ENCODE measurements around the gene MIPEP. TPM values are rescaled to one million over a fixed set of nuclear protein-coding genes. Genes with fewer than 3 reads are reported as not detected.

The MIPEP gene
- total and polyA plus RNA-seq, 10 of the 15 experiments (the other 5 are each of a cell fraction or from before 2014, with no cell fraction given), result 15.6 to 56.2 (median 29.8) TPM

- TF ChIP-seq ZBTB4 (CRISPR knock-in tag; IDR thresholded peaks at IDR 0.05), result no peak
- no peak for TF ChIP-seq YY1 (IDR thresholded peaks at IDR 0.05; ENCODE audit: low read depth, low read length)
- no peak for TF ChIP-seq CHD2 (IDR thresholded peaks at IDR 0.05; ENCODE audit: borderline replicate concordance, low read depth, low read length)
Measured at GRCh38 chr13:23728807-23729206, 160.4 kb downstream of the MIPEP start (continued).

- no TSS peak for BruUV-seq (replicated peaks)
- H3K27me3 ChIP-seq (replicated peaks in 1 of 2; ENCODE audit: control insufficient read depth in 2 of 2, insufficient read depth in 2 of 2, low read length in 1 of 2), result no peaks in the 10 kb centered on the region
- H3K79me2 ChIP-seq (ENCODE audit: control insufficient read depth, insufficient read depth, low read length), result no peaks in the 10 kb centered on the region
- ChIA-PET POLR2A (no interaction called here), SMC1A (ENCODE audit: uncharacterized antibody, unreplicated experiment) (interaction anchor here (1.0 to 1.6 kb wide), 2 partner anchors 68 to 145 kb away, joined by 3 read pairs; no protein-coding TSS in a partner anchor), RAD21 (ENCODE audit: unreplicated experiment) (no interaction called here), CTCF (interaction anchor here (1.1 to 1.5 kb wide), 2 partner anchors 14 to 120 kb away, joined by 3 to 4 read pairs; no protein-coding TSS in a partner anchor)
- no peak for FAIRE-seq
- intact Hi-C loops (cut with micrococcal nuclease; ENCODE audit: unreplicated experiment), result no loop called here
- H3K4me1 ChIP-seq (ENCODE audit: control insufficient read depth, insufficient read depth, low read length), result no peaks in the 10 kb centered on the region
- no peak overlapping the region for H3K9ac ChIP-seq (ENCODE audit: control insufficient read depth, insufficient read depth, low read length)
- no peak overlapping the region for H3K27ac ChIP-seq (ENCODE audit: control insufficient read depth, insufficient read depth)
- H2AFZ ChIP-seq (ENCODE audit: control insufficient read depth, low read depth, low read length), result no peak overlapping the region
- in situ Hi-C loops (cut with MboI), result no loop called here
- no peaks in the 10 kb centered on the region for H4K20me1 ChIP-seq (ENCODE audit: control insufficient read depth, insufficient read depth)
- TF ChIP-seq MYB (IDR thresholded peaks at IDR 0.05; ENCODE audit: borderline replicate concordance, low read depth, low read length) (no peak), ZBTB11 (CRISPR knock-in tag; IDR thresholded peaks at IDR 0.05) (no peak), TCF7 (IDR thresholded peaks at IDR 0.05; ENCODE audit: borderline replicate concordance) (no peak), TAF1 (IDR thresholded peaks at IDR 0.05; ENCODE audit: borderline replicate concordance, low read depth, low read length) (no peak), SIX5 (IDR thresholded peaks at IDR 0.05; ENCODE audit: low read depth, low read length, severe bottlenecking) (no peak), LARP7 (IDR thresholded peaks at IDR 0.05) (no peak), PAX5 (IDR thresholded peaks at IDR 0.05; ENCODE audit: borderline replicate concordance, low read depth, low read length) (no peak), POLR2AphosphoS2 (IDR thresholded peaks at IDR 0.05; ENCODE audit: low read depth, low read length) (no peak), E2F8 (IDR thresholded peaks at IDR 0.05; ENCODE audit: low read depth, partially characterized antibody) (no peak), ASH2L (IDR thresholded peaks at IDR 0.05; ENCODE audit: borderline replicate concordance, low read depth) (no peak), HDAC6 (IDR thresholded peaks at IDR 0.05; ENCODE audit: unreplicated experiment) (no peak), YY1 (IDR thresholded peaks at IDR 0.05; ENCODE audit: low read depth, low read length) (no peak)
- no peak overlapping the region for H3K4me2 ChIP-seq (ENCODE audit: control insufficient read depth, insufficient read depth)
- no peak for DNase-seq (ENCODE audit: low read depth, low spot score)
- no peaks in the 10 kb centered on the region for H3K9me3 ChIP-seq (replicated peaks; ENCODE audit: control insufficient read depth, insufficient read depth, low read length)
- WGBS (ENCODE audit: insufficient coverage, insufficient replicate concordance, low lambda C conversion rate, missing lambda C conversion rate), result 86% methylated on average over 10 of the region's 10 CpGs
- peaks cover 0 to 5% of the 10 kb centered on the region in 2 experiments; a peak in 1 of 4 replicates for H3K36me3 ChIP-seq (ENCODE audit: control insufficient read depth in 2 of 2, insufficient read depth in 2 of 2, low read length in 1 of 2)
- no peak overlapping the region for H3K4me3 ChIP-seq
- no peak for ATAC-seq
Measured at GRCh38 chr13:23725922-23726321, 163.3 kb downstream of the MIPEP start.

Data from GM12878 (cell line).